Immature natural killer cell (primary cell): ENCODE data around the gene RRP1B. TPM values are rescaled to one million over a fixed set of nuclear protein-coding genes. Genes with fewer than 3 reads are reported as not detected.
"Not testable (repeated sequence)": the region's sequence is repeated elsewhere in the genome, so short reads cannot be mapped to it uniquely, and the experiment has no call there.

Experiments
- DNase-seq, 3 donors: peaks; one replicate each; pipeline ENCODE4 v3.0.0; 2022; ENCODE audit warnings: mixed read lengths in 1 of 3
- H3K27ac Mint-ChIP-seq, 6 donors: one replicate each; pipeline ENCODE4 v1.8.0; 2020; ENCODE audit warnings: mixed read lengths in 6 of 6, mild to moderate bottlenecking in 5 of 6, inconsistent platforms in 4 of 6, moderate library complexity in 3 of 6
- H3K27me3 Mint-ChIP-seq, 3 donors: one replicate each; pipeline ENCODE4 v1.8.0; 2020 to 2021; ENCODE audit warnings: low read depth in 3 of 3, mild to moderate bottlenecking in 3 of 3, mixed read lengths in 3 of 3, moderate library complexity in 3 of 3, inconsistent platforms in 1 of 3
- H3K36me3 Mint-ChIP-seq, 3 donors: one replicate each; pipeline ENCODE4 v1.8.0; 2020; ENCODE audit warnings: mixed read lengths in 3 of 3, inconsistent platforms in 2 of 3, mild to moderate bottlenecking in 2 of 3
- H3K4me1 Mint-ChIP-seq, 2 donors: one replicate each; pipeline ENCODE4 v1.8.0; 2020; ENCODE audit warnings: inconsistent platforms in 2 of 2, mild to moderate bottlenecking in 2 of 2, mixed read lengths in 2 of 2, moderate library complexity in 1 of 2
- H3K4me3 Mint-ChIP-seq, 5 donors: one replicate each; pipeline ENCODE4 v1.8.0; 2020; ENCODE audit warnings: mild to moderate bottlenecking in 5 of 5, mixed read lengths in 5 of 5, inconsistent platforms in 3 of 5, moderate library complexity in 3 of 5
- H3K9me3 Mint-ChIP-seq, 6 donors: one replicate each; pipeline ENCODE4 v1.8.0; 2020; ENCODE audit warnings: mild to moderate bottlenecking in 6 of 6, mixed read lengths in 6 of 6, inconsistent platforms in 4 of 6, moderate library complexity in 3 of 6
- polyA plus RNA-seq, 3 donors: library from polyadenylated mRNA; unstranded; fragments of 300-500 nt; fragmentation: Illumina TruSeq; gene quantifications; one replicate each; pipeline ENCODE4 v1.2.3, GENCODE V29; 2021

The RRP1B gene
- polyA plus RNA-seq, 3 donors from 2014 or later = 4.9 to 31.0 (median 10.2) TPM

GRCh38 chr21:43703035-43703880 lies 43.9 kb downstream of the RRP1B start:
- Mint-ChIP-seq H3K36me3 (no peaks in the 10 kb centered on the region), H3K4me3 (peak overlapping the region; percentile 72 to 87 (median 85)), H3K9me3 (no peaks in the 10 kb centered on the region), H3K4me1 (peaks cover 16 to 19% of the 10 kb centered on the region in 2 donors), H3K27me3 (peaks cover 2 to 3% (median 3%) of the 10 kb centered on the region in 3 donors), H3K27ac (peak overlapping the region in 4 of 6 donors; percentile 57 to 81 (median 70))
- DNase-seq = peak; percentile 41 to 63 (median 62)

- Mint-ChIP-seq H3K4me3 (no peak overlapping the region), H3K27ac (no peak overlapping the region), H3K4me1 (peaks cover 12% of the 10 kb centered on the region in 2 donors), H3K27me3 (peaks cover 2 to 5% (median 4%) of the 10 kb centered on the region in 3 donors), H3K9me3 (no peaks in the 10 kb centered on the region), H3K36me3 (no peaks in the 10 kb centered on the region)
- no peak for DNase-seq
Measured at GRCh38 chr21:43707462-43707861, 48.1 kb downstream of the RRP1B start.

GRCh38 chr21:43708745-43709381 lies 49.5 kb downstream of the RRP1B start:
- Mint-ChIP-seq H3K36me3 (no peaks in the 10 kb centered on the region), H3K27me3 (peaks cover 2% of the 10 kb centered on the region in 3 donors), H3K9me3 (no peaks in the 10 kb centered on the region), H3K27ac (no peak overlapping the region), H3K4me1 (no peaks in the 10 kb centered on the region), H3K4me3 (no peak overlapping the region)
- no peak for DNase-seq

- Mint-ChIP-seq H3K4me1 (no peaks in the 10 kb centered on the region), H3K9me3 (no peaks in the 10 kb centered on the region), H3K27me3 (peaks cover 3 to 5% (median 5%) of the 10 kb centered on the region in 3 donors), H3K36me3 (no peaks in the 10 kb centered on the region), H3K4me3 (no peak overlapping the region), H3K27ac (no peak overlapping the region)
- no peak for DNase-seq
Measured at GRCh38 chr21:43712268-43712942, 53.0 kb downstream of the RRP1B start.

GRCh38 chr21:43713123-43713522 lies 53.8 kb downstream of the RRP1B start:
- H3K27ac Mint-ChIP-seq, H3K4me3 Mint-ChIP-seq, H3K9me3 Mint-ChIP-seq, H3K36me3 Mint-ChIP-seq, H3K4me1 Mint-ChIP-seq, DNase-seq, H3K27me3 Mint-ChIP-seq: not testable (repeated sequence)

- Mint-ChIP-seq H3K36me3 (no peaks in the 10 kb centered on the region), H3K27me3 (peaks cover 4 to 14% (median 7%) of the 10 kb centered on the region in 3 donors), H3K27ac (peak overlapping the region in 2 of 6 donors; percentile 18 to 71), H3K4me1 (peaks cover under 1 to 18% of the 10 kb centered on the region in 2 donors), H3K9me3 (no peaks in the 10 kb centered on the region), H3K4me3 (peak overlapping the region in 2 of 5 donors; percentile 29 to 76)
- no peak for DNase-seq
Measured at GRCh38 chr21:43716376-43717165, 57.2 kb downstream of the RRP1B start.

- Mint-ChIP-seq H3K4me1 (peaks cover 6 to 22% of the 10 kb centered on the region in 2 donors), H3K36me3 (no peaks in the 10 kb centered on the region), H3K9me3 (no peaks in the 10 kb centered on the region), H3K4me3 (peak overlapping the region; percentile 74 to 87 (median 81)), H3K27me3 (peaks cover 4 to 14% (median 7%) of the 10 kb centered on the region in 3 donors), H3K27ac (peak overlapping the region in 4 of 6 donors; percentile 62 to 71 (median 62))
- DNase-seq = no peak
Measured at GRCh38 chr21:43717166-43717853, 58.0 kb downstream of the RRP1B start.

- H3K4me1 Mint-ChIP-seq = peaks cover 6 to 22% of the 10 kb centered on the region in 2 donors
- H3K4me3 Mint-ChIP-seq = peak overlapping the region; percentile 74 to 88 (median 83)
- peaks cover 7 to 18% (median 7%) of the 10 kb centered on the region in 3 donors for H3K27me3 Mint-ChIP-seq
- H3K9me3 Mint-ChIP-seq = no peaks in the 10 kb centered on the region
- no peaks in the 10 kb centered on the region for H3K36me3 Mint-ChIP-seq
- no peak for DNase-seq
- peak overlapping the region in 4 of 6 donors; percentile 26 to 86 (median 74) for H3K27ac Mint-ChIP-seq
Measured at GRCh38 chr21:43717967-43718871, 58.9 kb downstream of the RRP1B start.

GRCh38 chr21:43718872-43719747 lies 59.8 kb downstream of the RRP1B start, which contains the start of gene PDXK:
Gene PDXK (plus strand): TSS chr21:43719129. CDS start chr21:43719295, 166 bp downstream.
- Mint-ChIP-seq H3K36me3 (no peaks in the 10 kb centered on the region), H3K27me3 (peaks cover 7 to 18% (median 7%) of the 10 kb centered on the region in 3 donors), H3K27ac (peak within 1 kb of the TSS in 5 of 6 donors; percentile 68 to 86 (median 76)), H3K4me1 (peaks cover 6 to 22% of the 10 kb centered on the region in 2 donors), H3K4me3 (peak within 1 kb of the TSS; percentile 81 to 88 (median 83)), H3K9me3 (no peaks in the 10 kb centered on the region)
- peak; percentile 85 to 86 (median 86) for DNase-seq

GRCh38 chr21:43719748-43720538 lies 60.6 kb downstream of the RRP1B start:
- H3K36me3 Mint-ChIP-seq = no peaks in the 10 kb centered on the region
- peaks cover 6 to 22% of the 10 kb centered on the region in 2 donors for H3K4me1 Mint-ChIP-seq
- DNase-seq = peak in 2 of 3 donors; percentile 37 to 43
- H3K9me3 Mint-ChIP-seq = no peaks in the 10 kb centered on the region
- H3K27me3 Mint-ChIP-seq = peaks cover 7 to 18% (median 7%) of the 10 kb centered on the region in 3 donors
- peak overlapping the region in 5 of 6 donors; percentile 45 to 84 (median 61) for H3K27ac Mint-ChIP-seq
- peak overlapping the region; percentile 76 to 88 (median 81) for H3K4me3 Mint-ChIP-seq
